AG04450 (cell line): Measurements from ENCODE around the gene HMX1. TPM values are rescaled to one million over a fixed set of nuclear protein-coding genes. Genes with fewer than 3 reads are reported as not detected.

Source experiments
- CTCF ChIA-PET: fragments of 300-600, 350-600 bp; formaldehyde crosslinking; extraction: SDS; loops from one replicate; lab custom pipeline; 2022; ENCODE audit warnings: antibody characterized with exemption, inconsistent platforms; lab: Charles Lee
- POLR2A ChIA-PET: fragments of 350-600 bp; formaldehyde crosslinking; extraction: SDS; loops from one replicate; lab custom pipeline; 2021; ENCODE audit warnings: antibody characterized with exemption, inconsistent platforms; lab: Yijun Ruan, JAX
- DNase-seq: peaks from one replicate; pipeline ENCODE4 v3.0.0-alpha.2; 2011; ENCODE audit warnings: low read depth, low spot score
- H3K27ac ChIP-seq: one replicate; pipeline ENCODE4 v1.5.1; 2012; ENCODE audit warnings: low read depth, low read length, control low read depth
- H3K27me3 ChIP-seq: one replicate; pipeline ENCODE4 v1.6.0; 2012; ENCODE audit warnings: low read length; ENCODE audit not compliant: control insufficient read depth, insufficient read depth
- H3K4me3 ChIP-seq: 2 replicates; pipeline ENCODE4 v1.5.1; 2011; ENCODE audit warnings: mild to moderate bottlenecking, low read depth, low read length, control low read depth
- H3K9me3 ChIP-seq: 2 replicates; pipeline ENCODE4 v1.5.1; 2012; ENCODE audit warnings: low read length; ENCODE audit not compliant: control insufficient read depth, insufficient read depth
- polyA plus RNA-seq: library from polyadenylated mRNA; depleted of rRNA; stranded (reverse); fragments of >200 nt; gene quantifications from 2 replicates; pipeline ENCODE4 v1.2.3, GENCODE V29; 2011
- TF ChIP-seq, protein P1 (sequence below): IDR thresholded peaks from 2 replicates; pipeline ENCODE4 v1.5.1; 2011; ENCODE audit warnings: low read depth, low read length, control low read depth, inconsistent platforms

Gene HMX1
- polyA plus RNA-seq, 1 experiment: not detected

DNA sequence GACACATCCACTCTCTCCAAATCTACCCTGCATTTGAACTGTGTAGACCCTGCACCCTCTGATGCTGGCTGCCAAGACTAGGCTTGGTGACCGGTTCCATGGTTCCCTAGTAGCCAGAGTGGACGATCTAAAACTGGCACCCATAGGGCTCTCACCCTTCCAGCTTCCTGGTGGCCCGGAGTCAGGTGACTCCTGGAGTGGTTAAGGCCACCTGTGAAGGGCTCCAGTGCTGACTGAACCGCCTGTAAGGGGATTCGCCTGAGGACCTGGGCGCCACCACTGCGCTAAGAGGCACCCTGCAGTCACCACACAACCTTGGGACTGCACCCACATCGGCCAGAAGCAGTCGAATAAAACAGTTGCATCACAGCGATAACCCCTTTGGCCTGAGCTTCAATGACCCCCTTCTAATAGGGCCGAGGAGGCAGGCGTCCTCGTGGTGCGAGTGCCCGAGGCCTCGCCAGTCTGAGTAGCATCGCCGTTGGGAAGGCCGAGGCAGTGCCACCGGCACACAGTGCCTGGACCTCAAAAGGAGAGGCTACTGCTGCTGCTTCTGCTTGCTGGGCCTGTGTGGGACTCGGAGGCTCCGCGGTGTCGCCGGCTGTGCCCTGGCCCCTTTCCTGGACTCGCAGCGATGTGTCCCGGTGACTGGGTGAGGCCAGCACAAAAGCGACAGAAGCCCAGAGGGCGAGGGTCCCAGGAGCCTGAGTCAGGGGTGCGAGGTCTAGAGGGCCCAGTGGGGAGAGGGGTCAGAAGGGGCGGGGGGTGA is 6.5 kb downstream of the HMX1 start:
- Histone ChIP-seq H3K27ac (no peak overlapping the region), H3K27me3 (peaks cover 75% of the 10 kb centered on the region), H3K4me3 (no peak overlapping the region), H3K9me3 (no peaks in the 10 kb centered on the region; the same call in 1 of the 2 replicates)
- DNase-seq: no peak
- POLR2A ChIA-PET: no interaction called here
- TF ChIP-seq, protein P1, sequence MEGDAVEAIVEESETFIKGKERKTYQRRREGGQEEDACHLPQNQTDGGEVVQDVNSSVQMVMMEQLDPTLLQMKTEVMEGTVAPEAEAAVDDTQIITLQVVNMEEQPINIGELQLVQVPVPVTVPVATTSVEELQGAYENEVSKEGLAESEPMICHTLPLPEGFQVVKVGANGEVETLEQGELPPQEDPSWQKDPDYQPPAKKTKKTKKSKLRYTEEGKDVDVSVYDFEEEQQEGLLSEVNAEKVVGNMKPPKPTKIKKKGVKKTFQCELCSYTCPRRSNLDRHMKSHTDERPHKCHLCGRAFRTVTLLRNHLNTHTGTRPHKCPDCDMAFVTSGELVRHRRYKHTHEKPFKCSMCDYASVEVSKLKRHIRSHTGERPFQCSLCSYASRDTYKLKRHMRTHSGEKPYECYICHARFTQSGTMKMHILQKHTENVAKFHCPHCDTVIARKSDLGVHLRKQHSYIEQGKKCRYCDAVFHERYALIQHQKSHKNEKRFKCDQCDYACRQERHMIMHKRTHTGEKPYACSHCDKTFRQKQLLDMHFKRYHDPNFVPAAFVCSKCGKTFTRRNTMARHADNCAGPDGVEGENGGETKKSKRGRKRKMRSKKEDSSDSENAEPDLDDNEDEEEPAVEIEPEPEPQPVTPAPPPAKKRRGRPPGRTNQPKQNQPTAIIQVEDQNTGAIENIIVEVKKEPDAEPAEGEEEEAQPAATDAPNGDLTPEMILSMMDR: no peak
- CTCF ChIA-PET: no interaction called here

DNA sequence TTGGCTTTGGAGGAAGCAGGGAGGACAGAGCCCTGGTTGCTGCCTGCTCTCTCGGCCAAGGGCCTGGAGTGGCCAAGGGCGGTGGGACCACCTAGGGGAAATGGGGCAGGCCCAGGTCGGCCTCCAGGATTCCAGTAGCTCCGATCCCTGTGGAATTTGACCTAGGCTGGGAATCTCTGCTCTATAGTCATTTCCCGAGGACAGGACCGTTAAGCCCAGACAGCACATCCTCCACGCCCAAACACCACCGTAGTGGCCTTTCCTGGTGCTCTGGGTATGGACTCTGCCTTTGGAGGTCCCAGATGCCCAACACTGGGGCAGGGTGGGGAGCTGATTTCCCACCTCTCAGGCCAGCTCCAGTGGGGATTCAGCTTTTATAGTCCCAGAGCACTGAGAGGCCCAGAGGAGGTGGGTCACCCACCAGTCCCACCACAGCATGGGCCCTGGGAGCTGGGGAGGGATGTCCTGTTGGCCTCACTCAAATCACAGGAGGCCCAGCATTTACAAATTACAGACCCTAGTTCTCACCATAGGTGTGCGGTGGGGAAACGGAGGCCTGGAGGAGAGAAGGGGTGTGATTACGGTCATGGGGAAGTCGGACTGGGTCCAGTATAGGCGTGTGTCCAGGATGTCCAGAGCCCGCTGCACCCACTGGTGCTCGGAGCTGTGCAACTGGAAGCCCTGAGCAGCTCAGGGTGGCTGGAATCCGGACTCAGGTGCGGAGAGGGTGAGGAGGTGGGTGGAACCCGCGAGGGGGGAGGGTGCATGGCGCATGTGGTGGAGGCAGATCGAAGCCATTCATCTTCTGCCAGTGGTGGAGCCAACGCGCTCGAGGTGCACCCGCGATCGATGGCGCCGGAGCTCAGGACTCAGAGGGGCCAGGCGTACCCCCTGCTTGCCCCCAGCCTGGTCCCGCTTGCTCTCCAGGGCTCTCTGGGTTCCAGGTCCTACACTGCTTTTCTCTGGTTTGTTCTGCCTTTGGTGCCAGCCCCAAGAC is 7.7 kb downstream of the HMX1 start:
- H3K4me3 ChIP-seq: no peak overlapping the region
- CTCF ChIA-PET: no interaction called here

DNA sequence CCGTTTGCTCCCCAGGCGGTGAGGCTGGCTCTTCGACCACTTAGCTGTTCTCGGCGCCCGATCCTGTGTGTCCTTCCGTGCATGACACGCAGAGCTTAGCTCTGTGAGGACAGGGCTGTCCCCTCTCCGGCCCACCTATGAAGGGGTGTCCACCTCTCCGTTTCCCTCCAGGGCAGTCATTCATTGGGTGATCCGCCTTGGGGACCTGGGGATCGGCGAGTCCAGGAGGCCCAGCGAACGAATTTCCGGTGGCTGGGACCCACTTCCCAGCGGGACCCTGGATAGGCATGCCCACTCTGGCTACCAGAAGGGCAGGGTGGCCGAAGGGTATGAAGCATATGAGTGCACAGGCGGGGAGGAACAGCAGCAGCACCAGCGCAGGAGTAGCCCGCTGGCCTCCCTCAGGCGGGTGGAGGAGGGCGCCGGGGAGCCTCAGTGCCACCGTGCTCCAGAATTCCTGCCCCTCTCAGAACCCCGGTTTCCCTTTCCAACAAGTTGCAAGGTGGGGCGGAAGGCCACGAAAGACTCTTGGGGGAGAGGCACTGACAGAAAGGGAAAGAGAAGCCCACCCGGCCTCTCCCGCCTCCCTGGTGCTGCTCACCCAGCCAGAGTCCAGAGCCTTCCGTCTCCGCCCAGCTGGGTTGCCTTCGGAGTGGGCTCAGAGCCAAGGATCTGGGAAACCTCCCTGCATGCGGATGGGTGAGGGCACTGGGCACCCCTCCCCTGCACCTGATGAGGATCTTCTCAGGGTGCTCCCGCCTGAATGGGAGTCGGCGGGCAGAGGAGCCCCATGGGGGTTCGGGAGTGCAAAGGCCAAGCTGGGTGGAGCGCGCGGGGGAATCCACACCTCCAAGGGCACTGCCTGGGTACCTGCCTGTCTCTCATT is 8.6 kb downstream of the HMX1 start:
- Histone ChIP-seq H3K27me3 (peaks cover 76% of the 10 kb centered on the region), H3K9me3 (no peaks in the 10 kb centered on the region; the same call in 1 of the 2 replicates), H3K27ac (no peak overlapping the region), H3K4me3 (no peak overlapping the region)
- DNase-seq: no peak
- TF ChIP-seq, protein P1: no peak
- ChIA-PET POLR2A (no interaction called here), CTCF (no interaction called here)

More for the DNA sequence above, 7.7 kb downstream of the HMX1 start:
- Histone ChIP-seq H3K27ac (no peak overlapping the region), H3K27me3 (peaks cover 75% of the 10 kb centered on the region), H3K9me3 (no peaks in the 10 kb centered on the region; the same call in 1 of the 2 replicates)
- TF ChIP-seq, protein P1: no peak
- POLR2A ChIA-PET: no interaction called here
- DNase-seq: no peak

DNA sequence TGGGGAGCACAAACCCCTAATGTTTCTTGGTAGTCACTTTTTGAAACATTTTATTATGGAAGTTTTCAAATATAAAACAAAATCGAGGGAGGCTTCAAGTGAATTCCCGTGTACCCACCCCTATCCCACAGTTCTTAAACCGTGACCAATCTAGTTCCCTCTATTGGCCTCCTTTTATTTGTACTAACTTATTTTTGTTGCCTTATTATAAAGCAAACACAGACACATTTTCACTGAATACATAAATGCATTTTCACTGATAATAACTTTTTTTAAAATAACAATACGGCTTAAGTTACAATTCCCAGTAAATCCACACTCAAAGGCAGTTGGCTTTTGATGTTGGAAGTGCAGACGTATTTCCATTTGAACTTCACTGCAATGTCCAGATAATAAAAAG is 9.3 kb downstream of the HMX1 start:
- TF ChIP-seq, protein P1: no peak
- CTCF ChIA-PET: no interaction called here
- no peak overlapping the region for H3K4me3 ChIP-seq
- no peak overlapping the region for H3K27ac ChIP-seq
- POLR2A ChIA-PET: no interaction called here
- H3K27me3 ChIP-seq: peaks cover 81% of the 10 kb centered on the region
- H3K9me3 ChIP-seq: no peaks in the 10 kb centered on the region; the same call in 1 of the 2 replicates
- no peak for DNase-seq
